ENCODE data around the gene HHIP. TPM values are rescaled to one million over a fixed set of nuclear protein-coding genes. Genes with fewer than 3 reads are reported as not detected.

The HHIP gene
- total and polyA plus RNA-seq, 2 donors from 2014 or later = 0.85 to 2.5 TPM

GRCh38 chr4:144699565-144699964 is 53.6 kb downstream of the HHIP start:
- FAIRE-seq (no peak), DNase-seq (no peak)
- Histone ChIP-seq H3K36me3 (ENCODE audit: control insufficient read depth in 2 of 3, insufficient read depth in 3 of 3, low read length in 3 of 3) (no peaks in the 10 kb centered on the region), H3K4me3 (ENCODE audit: low read length in 3 of 3) (no peak overlapping the region), H3K27ac (ENCODE audit: low read depth in 2 of 2, low read length in 2 of 2) (no peak overlapping the region), H3K9me3 (ENCODE audit: control insufficient read depth in 2 of 3, insufficient read depth in 1 of 3, low read length in 3 of 3) (no peaks in the 10 kb centered on the region), H3K27me3 (ENCODE audit: control insufficient read depth, insufficient read depth, low read length) (no peaks in the 10 kb centered on the region), H3K9ac (ENCODE audit: low read length in 3 of 3) (no peak overlapping the region), H3K4me1 (ENCODE audit: control insufficient read depth in 2 of 3, insufficient read depth in 2 of 3, low read depth in 1 of 3, low read length in 3 of 3) (no peaks in the 10 kb centered on the region)
- intact Hi-C loops (cut with DNase I) = no loop called here
- no peak for TF ChIP-seq CTCF (IDR thresholded peaks at IDR 0.05; ENCODE audit: borderline replicate concordance, extremely low read depth, insufficient read depth)

GRCh38 chr4:144701683-144702233 is 55.8 kb downstream of the HHIP start:
- intact Hi-C loops (cut with DNase I) = no loop called here
- Histone ChIP-seq H3K4me3 (ENCODE audit: low read length in 3 of 3) (no peak overlapping the region), H3K27me3 (ENCODE audit: control insufficient read depth, insufficient read depth, low read length) (no peaks in the 10 kb centered on the region), H3K36me3 (ENCODE audit: control insufficient read depth in 2 of 3, insufficient read depth in 3 of 3, low read length in 3 of 3) (no peaks in the 10 kb centered on the region), H3K4me1 (ENCODE audit: control insufficient read depth in 2 of 3, insufficient read depth in 2 of 3, low read depth in 1 of 3, low read length in 3 of 3) (no peaks in the 10 kb centered on the region), H3K27ac (ENCODE audit: low read depth in 2 of 2, low read length in 2 of 2) (no peak overlapping the region), H3K9ac (ENCODE audit: low read length in 3 of 3) (no peak overlapping the region), H3K9me3 (ENCODE audit: control insufficient read depth in 2 of 3, insufficient read depth in 1 of 3, low read length in 3 of 3) (no peaks in the 10 kb centered on the region)
- FAIRE-seq = no peak
- TF ChIP-seq CTCF (IDR thresholded peaks at IDR 0.05; ENCODE audit: borderline replicate concordance, extremely low read depth, insufficient read depth) = no peak
- no peak for DNase-seq

GRCh38 chr4:144703494-144703893 is 57.5 kb downstream of the HHIP start:
- H3K4me3 ChIP-seq (ENCODE audit: low read length in 3 of 3) = no peak overlapping the region
- no peaks in the 10 kb centered on the region for H3K36me3 ChIP-seq (ENCODE audit: control insufficient read depth in 2 of 3, insufficient read depth in 3 of 3, low read length in 3 of 3)
- H3K9ac ChIP-seq (ENCODE audit: low read length in 3 of 3) = no peak overlapping the region
- no peaks in the 10 kb centered on the region for H3K4me1 ChIP-seq (ENCODE audit: control insufficient read depth in 2 of 3, insufficient read depth in 2 of 3, low read depth in 1 of 3, low read length in 3 of 3)
- FAIRE-seq (no peak), DNase-seq (no peak)
- no peak overlapping the region for H3K27ac ChIP-seq (ENCODE audit: low read depth in 2 of 2, low read length in 2 of 2)
- no peaks in the 10 kb centered on the region for H3K9me3 ChIP-seq (ENCODE audit: control insufficient read depth in 2 of 3, insufficient read depth in 1 of 3, low read length in 3 of 3)
- no peaks in the 10 kb centered on the region for H3K27me3 ChIP-seq (ENCODE audit: control insufficient read depth, insufficient read depth, low read length)
- intact Hi-C loops (cut with DNase I) = no loop called here
- no peak for TF ChIP-seq CTCF (IDR thresholded peaks at IDR 0.05; ENCODE audit: borderline replicate concordance, extremely low read depth, insufficient read depth)

All from kidney (tissue), 14 donors.